Measurements from ENCODE around the gene VAV3. TPM values are rescaled to one million over a fixed set of nuclear protein-coding genes. Genes with fewer than 3 reads are reported as not detected.

VAV3 gene
- total RNA-seq, 1 donor from 2014 or later, result 159 TPM

DNA sequence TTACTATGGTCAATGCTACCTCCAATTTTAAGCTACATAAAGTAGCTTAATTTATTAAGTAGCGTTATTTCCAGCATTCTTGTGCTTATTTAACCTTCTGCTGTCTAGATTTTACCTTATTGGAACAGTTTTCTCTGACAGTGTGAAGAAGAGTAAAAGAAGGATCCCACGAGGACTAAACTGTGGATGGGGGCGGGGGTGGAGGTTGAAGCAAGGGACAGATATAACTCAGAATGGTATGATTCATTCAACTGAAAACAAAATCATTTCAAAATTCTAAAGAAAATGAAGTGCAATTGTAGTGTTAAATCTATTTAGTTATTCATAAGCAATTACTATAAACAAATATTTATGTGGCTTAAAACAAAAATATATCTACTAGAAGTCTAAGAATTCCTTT is 11.5 kb upstream of the VAV3 start:
- no peak for DNase-seq (ENCODE audit: low spot score)
- no peaks in the 10 kb centered on the region for H3K9me3 Mint-ChIP-seq (ENCODE audit: unreplicated experiment)
- TF ChIP-seq CTCF (IDR thresholded peaks at IDR 0.05; ENCODE audit: unreplicated experiment), result no peak
- H3K27me3 Mint-ChIP-seq (ENCODE audit: unreplicated experiment), result peaks cover 1% of the 10 kb centered on the region
- no peak overlapping the region for H3K27ac Mint-ChIP-seq (ENCODE audit: unreplicated experiment)
- H3K36me3 Mint-ChIP-seq (ENCODE audit: low read depth, unreplicated experiment), result no peaks in the 10 kb centered on the region
- peaks cover 13% of the 10 kb centered on the region for H3K4me1 Mint-ChIP-seq (ENCODE audit: unreplicated experiment)
- no peak overlapping the region for H3K4me3 Mint-ChIP-seq (ENCODE audit: unreplicated experiment)

DNA sequence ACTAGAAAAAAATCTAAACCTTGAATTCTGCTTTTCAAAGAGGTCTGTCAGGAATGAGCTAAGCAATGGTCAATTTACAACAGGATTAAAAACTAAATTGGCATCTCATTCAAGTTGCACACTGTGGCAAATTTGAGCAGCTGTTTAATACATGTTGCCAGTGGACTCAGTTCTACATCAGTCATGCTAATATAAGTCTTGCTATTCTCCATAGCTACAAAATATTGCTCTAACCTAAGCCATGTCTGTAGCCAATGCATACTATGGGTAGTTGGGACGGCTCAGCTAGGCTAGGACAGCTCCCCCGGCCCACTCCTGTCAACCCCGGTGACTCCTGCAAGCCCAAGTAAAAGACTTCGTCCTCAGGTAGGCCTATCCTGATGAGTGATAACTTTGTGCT is 10.9 kb upstream of the VAV3 start:
- H3K27ac Mint-ChIP-seq (ENCODE audit: unreplicated experiment), result no peak overlapping the region
- no peak for DNase-seq (ENCODE audit: low spot score)
- no peak overlapping the region for H3K4me3 Mint-ChIP-seq (ENCODE audit: unreplicated experiment)
- peaks cover 1% of the 10 kb centered on the region for H3K27me3 Mint-ChIP-seq (ENCODE audit: unreplicated experiment)
- no peaks in the 10 kb centered on the region for H3K36me3 Mint-ChIP-seq (ENCODE audit: low read depth, unreplicated experiment)
- peaks cover 13% of the 10 kb centered on the region for H3K4me1 Mint-ChIP-seq (ENCODE audit: unreplicated experiment)
- no peak for TF ChIP-seq CTCF (IDR thresholded peaks at IDR 0.05; ENCODE audit: unreplicated experiment)
- no peaks in the 10 kb centered on the region for H3K9me3 Mint-ChIP-seq (ENCODE audit: unreplicated experiment)

DNA sequence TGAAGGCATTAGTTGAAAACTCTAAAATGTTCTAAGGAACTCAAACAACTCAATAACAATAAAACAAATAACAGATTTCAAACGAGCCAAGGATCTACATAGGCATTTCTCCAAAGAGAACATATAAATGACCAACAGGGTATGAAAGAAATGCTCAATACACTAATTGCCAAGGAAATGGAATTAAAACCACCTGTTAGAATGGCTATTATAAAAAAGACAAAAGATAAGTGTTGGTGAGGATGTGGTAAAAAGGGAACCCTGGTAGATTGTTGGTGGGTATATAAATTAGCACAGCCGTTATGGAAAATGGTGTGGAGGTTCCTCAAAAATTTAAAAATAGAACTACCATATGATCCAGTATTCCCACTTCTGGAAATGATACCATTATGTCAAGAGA is 9.1 kb upstream of the VAV3 start:
- TF ChIP-seq CTCF (IDR thresholded peaks at IDR 0.05; ENCODE audit: unreplicated experiment), result no peak
- Mint-ChIP-seq H3K4me3 (ENCODE audit: unreplicated experiment) (no peak overlapping the region), H3K27ac (ENCODE audit: unreplicated experiment) (no peak overlapping the region), H3K9me3 (ENCODE audit: unreplicated experiment) (no peaks in the 10 kb centered on the region), H3K4me1 (ENCODE audit: unreplicated experiment) (peaks cover 13% of the 10 kb centered on the region), H3K27me3 (ENCODE audit: unreplicated experiment) (no peaks in the 10 kb centered on the region), H3K36me3 (ENCODE audit: low read depth, unreplicated experiment) (no peaks in the 10 kb centered on the region)
- DNase-seq (ENCODE audit: low spot score), result no peak

DNA sequence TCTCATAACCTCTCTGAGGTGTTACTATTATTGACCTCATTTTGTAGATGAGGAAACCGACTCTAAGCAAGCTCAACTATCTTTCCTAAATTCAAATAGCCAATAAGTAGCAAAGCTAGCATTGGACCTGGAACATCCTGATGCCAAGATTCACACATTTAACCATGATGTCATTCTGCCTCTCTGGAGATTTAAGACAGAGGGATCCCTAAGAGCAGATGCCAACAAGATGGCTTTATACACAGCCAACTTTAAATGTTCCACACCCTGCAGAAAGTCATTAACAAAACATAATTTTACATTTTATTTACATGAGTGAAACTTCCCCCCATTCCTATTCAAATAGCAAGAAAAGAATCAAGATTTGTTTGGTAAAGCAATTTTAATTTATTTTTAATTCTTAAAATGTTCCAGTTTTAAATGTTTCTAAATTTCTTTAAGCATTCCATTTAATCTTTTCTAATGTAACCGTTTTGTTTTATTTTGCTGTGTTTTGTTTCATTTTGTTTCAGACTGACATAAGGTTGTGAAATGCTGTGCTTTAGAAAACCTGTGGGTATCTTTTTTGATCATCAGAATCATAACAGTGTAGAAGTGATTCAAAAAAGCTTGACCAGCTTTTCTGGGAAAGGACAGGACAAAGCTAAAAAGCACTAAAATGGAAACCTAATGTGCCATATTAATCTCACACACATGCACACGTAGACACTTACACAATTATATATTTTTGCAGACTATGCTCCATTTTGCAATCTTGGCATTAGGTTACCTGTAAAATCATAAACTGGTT is 7.6 kb upstream of the VAV3 start:
- H3K27ac Mint-ChIP-seq (ENCODE audit: unreplicated experiment), result no peak overlapping the region

More for the DNA sequence above, 7.6 kb upstream of the VAV3 start:
- H3K4me1 Mint-ChIP-seq (ENCODE audit: unreplicated experiment), result peaks cover 18% of the 10 kb centered on the region
- TF ChIP-seq CTCF (IDR thresholded peaks at IDR 0.05; ENCODE audit: unreplicated experiment), result no peak
- no peak for DNase-seq (ENCODE audit: low spot score)
- H3K4me3 Mint-ChIP-seq (ENCODE audit: unreplicated experiment), result no peak overlapping the region
- H3K27me3 Mint-ChIP-seq (ENCODE audit: unreplicated experiment), result no peaks in the 10 kb centered on the region
- H3K9me3 Mint-ChIP-seq (ENCODE audit: unreplicated experiment), result no peaks in the 10 kb centered on the region
- no peaks in the 10 kb centered on the region for H3K36me3 Mint-ChIP-seq (ENCODE audit: low read depth, unreplicated experiment)

Measured in endothelial cell (in vitro differentiated cells).